ENCODE measurements around the gene PDE7B.

Gene PDE7B

DNA sequence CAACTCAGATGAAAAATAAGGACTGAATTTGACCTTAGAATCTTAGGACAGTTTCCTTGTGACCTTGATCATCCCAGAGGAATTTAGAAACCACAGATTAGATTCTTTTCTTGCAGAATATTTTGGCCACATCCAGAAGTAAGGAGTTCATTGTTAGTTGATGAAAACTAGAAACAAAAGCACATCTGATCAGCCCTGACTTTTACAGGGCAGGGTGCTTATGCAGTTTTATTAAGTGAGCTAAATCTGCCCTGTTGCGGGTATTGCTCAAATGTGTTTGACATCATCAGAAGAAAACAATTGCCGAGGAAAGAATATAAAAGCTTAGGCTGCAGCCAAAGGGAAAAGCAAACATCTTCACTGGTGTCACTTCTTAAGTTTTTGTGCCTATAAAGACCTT, 297.8 kb downstream of the PDE7B start:
- Mint-ChIP-seq H3K4me3 (no peak overlapping the region), H3K36me3 (ENCODE audit: low read depth) (no peaks in the 10 kb centered on the region), H3K27me3 (peaks cover 1% of the 10 kb centered on the region), H3K4me1 (no peaks in the 10 kb centered on the region), H3K9me3 (no peaks in the 10 kb centered on the region), H3K27ac (no peak overlapping the region)
- ATAC-seq (no peak), DNase-seq (no peak)

DNA sequence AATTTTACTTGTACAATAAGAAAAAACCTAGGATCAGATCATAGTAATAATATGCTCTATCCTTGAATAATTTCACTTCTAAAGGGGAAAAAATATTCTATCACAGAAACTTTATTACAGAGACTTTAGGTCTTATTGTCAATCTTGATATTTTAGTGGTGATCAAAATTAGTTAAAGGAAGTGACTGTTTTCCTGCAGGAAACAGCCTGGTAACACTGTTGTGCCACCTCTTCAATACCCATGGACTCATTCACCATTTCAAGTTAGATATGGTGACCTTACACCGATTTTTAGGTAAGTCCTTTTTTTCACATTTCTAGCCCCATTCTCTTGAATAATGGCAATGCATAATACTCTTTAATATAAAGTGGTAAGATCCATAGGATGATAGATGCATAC, 299.5 kb downstream of the PDE7B start:
- DNase-seq (no peak), ATAC-seq (no peak)
- peaks cover 1% of the 10 kb centered on the region for H3K27me3 Mint-ChIP-seq
- no peaks in the 10 kb centered on the region for H3K9me3 Mint-ChIP-seq
- no peak overlapping the region for H3K27ac Mint-ChIP-seq
- no peaks in the 10 kb centered on the region for H3K36me3 Mint-ChIP-seq (ENCODE audit: low read depth)
- H3K4me1 Mint-ChIP-seq: no peaks in the 10 kb centered on the region
- H3K4me3 Mint-ChIP-seq: no peak overlapping the region

DNA sequence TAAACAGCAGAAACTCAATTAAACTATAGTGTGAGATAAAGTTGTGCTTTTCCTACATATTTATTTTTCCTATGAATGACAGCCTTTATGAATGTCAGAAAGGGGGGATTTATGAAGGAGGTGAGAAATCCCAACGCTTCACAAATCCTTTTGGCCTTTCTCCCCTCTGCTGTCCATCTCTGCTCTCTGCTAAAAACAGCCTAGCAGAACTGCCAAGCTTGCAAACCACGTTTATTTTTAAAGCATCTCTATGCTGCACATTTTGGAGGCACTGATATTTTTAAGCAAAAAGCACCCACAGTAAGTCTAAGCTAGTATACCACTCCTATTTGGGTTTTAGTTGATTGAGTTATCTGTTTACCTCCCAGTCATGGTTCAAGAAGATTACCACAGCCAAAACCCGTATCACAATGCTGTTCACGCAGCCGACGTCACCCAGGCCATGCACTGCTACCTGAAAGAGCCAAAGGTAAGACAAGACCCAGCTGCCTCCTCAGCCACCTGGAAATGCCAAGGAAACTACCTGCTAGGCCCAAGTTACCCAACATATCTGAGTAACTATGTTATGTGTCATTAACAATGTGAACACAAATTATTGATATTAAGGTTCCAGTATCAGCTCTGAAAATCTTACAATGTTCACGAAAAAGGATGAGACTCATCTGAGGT, 302.3 kb downstream of the PDE7B start:
- DNase-seq (no peak), ATAC-seq (no peak)
- H3K4me1 Mint-ChIP-seq: no peaks in the 10 kb centered on the region
- H3K4me3 Mint-ChIP-seq: no peak overlapping the region
- H3K27ac Mint-ChIP-seq: no peak overlapping the region
- no peaks in the 10 kb centered on the region for H3K27me3 Mint-ChIP-seq
- no peaks in the 10 kb centered on the region for H3K9me3 Mint-ChIP-seq
- no peaks in the 10 kb centered on the region for H3K36me3 Mint-ChIP-seq (ENCODE audit: low read depth)

DNA sequence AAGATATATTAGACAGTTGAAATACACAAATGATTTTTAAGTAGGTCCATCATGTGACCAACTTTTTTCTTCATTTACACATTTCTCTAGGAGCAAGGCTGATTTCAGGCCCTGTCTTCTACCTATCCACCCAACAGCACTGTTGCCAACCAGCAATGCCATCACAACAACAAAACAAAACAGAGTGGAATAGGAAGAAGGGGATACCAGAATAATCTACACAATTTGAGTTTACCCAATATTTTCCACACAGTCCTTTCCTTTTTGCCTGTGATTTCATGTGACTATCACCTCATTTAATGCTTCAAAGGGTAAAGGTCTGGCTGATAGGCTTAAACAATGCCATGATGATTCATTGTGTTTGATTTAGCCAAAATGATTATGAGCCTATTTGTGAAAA, 303.7 kb downstream of the PDE7B start:
- H3K27me3 Mint-ChIP-seq: no peaks in the 10 kb centered on the region
- H3K9me3 Mint-ChIP-seq: no peaks in the 10 kb centered on the region
- no peaks in the 10 kb centered on the region for H3K36me3 Mint-ChIP-seq (ENCODE audit: low read depth)
- H3K27ac Mint-ChIP-seq: no peak overlapping the region
- no peak for DNase-seq
- no peak for ATAC-seq
- no peaks in the 10 kb centered on the region for H3K4me1 Mint-ChIP-seq
- H3K4me3 Mint-ChIP-seq: no peak overlapping the region

DNA sequence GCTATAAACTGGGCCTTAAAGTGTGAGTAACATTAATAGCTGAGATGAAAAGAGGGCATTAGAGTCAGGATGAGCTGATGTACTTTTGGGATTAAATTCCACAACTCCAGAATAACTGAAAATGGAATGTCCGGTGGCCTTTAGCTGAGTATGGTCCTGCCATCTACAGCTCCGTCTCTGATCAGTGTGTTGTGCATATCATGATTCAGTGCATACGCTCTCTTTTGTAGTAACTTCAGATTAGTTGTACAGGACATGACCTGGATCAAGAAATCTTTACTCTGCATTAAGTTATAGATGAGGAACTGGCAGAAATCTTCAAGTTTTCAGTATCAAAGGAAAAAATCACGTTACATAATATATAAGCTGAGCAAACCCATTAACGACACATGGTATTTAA, 306.2 kb downstream of the PDE7B start:
- peaks cover 2% of the 10 kb centered on the region for H3K36me3 Mint-ChIP-seq (ENCODE audit: low read depth)
- ATAC-seq: no peak

DNA sequence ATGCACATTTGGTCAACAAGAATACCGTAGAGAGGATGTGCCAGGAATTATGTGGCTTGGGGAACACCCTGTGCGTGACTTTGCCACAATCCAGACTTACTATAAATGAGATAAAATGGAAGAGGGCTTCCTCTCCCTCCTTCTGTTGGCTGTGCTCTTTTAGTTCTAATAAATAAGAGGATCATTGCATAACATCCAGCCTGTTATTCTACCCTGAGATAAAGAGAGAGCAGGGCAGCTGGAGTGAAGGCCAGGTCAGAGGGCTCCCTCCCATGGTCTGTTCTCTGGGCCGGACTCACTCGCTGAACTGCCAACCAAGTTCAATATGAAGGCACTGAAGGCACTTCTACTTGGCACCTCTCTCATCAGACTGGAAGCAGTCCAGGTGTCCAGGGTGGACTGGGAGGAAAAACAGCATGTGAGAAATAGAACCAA, 306.9 kb downstream of the PDE7B start:
- DNase-seq (no peak), ATAC-seq (no peak)
- Mint-ChIP-seq H3K36me3 (ENCODE audit: low read depth) (peaks cover 2% of the 10 kb centered on the region), H3K27me3 (no peaks in the 10 kb centered on the region), H3K4me1 (peaks cover 3% of the 10 kb centered on the region), H3K4me3 (no peak overlapping the region), H3K27ac (no peak overlapping the region), H3K9me3 (peaks cover 5% of the 10 kb centered on the region)

More for the DNA sequence above, 306.2 kb downstream of the PDE7B start:
- peaks cover 3% of the 10 kb centered on the region for H3K4me1 Mint-ChIP-seq
- H3K9me3 Mint-ChIP-seq: peaks cover 5% of the 10 kb centered on the region
- DNase-seq: no peak
- no peak overlapping the region for H3K4me3 Mint-ChIP-seq
- no peak overlapping the region for H3K27ac Mint-ChIP-seq
- no peaks in the 10 kb centered on the region for H3K27me3 Mint-ChIP-seq

DNA sequence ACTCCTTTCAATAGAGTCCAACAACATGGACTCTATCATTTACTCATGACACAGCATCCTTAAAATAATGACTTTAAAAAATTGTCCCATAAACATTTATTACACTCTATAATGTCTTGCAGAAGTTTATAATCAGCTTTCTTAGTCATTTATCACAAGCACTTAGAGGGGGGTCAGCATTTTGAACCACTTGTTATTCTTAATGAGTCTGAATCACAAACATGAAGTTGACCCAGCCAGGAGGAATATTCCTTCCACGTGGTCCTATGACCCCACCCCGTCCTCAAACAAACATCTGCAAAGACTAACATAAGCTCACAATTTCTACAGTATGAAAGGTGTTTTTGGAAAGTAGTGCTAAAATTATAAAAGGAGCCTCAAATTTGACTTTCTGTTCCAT, 307.5 kb downstream of the PDE7B start:
- Mint-ChIP-seq H3K27me3 (no peaks in the 10 kb centered on the region), H3K36me3 (ENCODE audit: low read depth) (peaks cover 2% of the 10 kb centered on the region), H3K4me1 (peaks cover 3% of the 10 kb centered on the region), H3K27ac (no peak overlapping the region), H3K4me3 (no peak overlapping the region), H3K9me3 (peaks cover 10% of the 10 kb centered on the region)
- DNase-seq (no peak), ATAC-seq (no peak)

DNA sequence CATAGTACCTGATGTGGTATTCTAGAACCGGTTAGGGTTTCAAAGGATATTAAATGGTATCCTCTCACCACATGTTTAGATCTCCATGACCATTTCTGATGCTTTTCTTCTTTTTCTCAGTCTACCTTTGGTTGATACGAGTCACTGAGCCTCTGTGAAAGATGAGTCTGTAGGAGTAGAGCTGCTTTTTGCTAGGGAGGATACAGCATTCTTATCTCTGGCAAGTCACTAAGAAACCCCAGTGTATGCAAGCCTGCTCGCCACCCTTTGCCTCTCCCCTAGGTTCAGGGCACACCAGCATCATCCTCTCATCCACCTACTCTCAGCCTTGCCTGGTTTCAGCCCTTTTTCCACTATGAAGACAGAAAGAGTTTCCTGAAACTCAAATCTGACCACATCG, 308.7 kb downstream of the PDE7B start:
- H3K4me1 Mint-ChIP-seq: peaks cover 3% of the 10 kb centered on the region
- ATAC-seq: peak; percentile 76
- peaks cover 10% of the 10 kb centered on the region for H3K9me3 Mint-ChIP-seq
- no peak for DNase-seq
- H3K36me3 Mint-ChIP-seq (ENCODE audit: low read depth): peaks cover 2% of the 10 kb centered on the region
- no peaks in the 10 kb centered on the region for H3K27me3 Mint-ChIP-seq
- H3K4me3 Mint-ChIP-seq: no peak overlapping the region
- H3K27ac Mint-ChIP-seq: no peak overlapping the region

DNA sequence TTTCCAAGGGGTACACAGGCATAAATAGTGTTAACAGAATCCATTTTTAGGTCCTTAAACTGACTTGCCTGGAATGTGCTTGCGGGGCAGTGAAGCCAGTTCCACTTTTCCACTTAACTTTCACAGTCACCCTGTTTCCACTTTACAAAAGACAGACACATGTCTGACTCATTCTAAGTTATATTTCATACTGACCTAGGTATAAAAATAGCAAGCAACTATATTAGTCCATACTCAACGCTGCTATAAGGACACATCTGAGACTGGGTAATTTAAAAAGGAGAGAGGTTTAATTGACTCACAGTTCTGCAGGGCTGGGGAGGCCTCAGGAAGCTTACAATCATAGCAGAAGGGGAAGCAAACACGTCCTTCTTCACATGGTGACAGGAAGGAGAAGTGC, 310.4 kb downstream of the PDE7B start:
- peaks cover 9% of the 10 kb centered on the region for H3K36me3 Mint-ChIP-seq (ENCODE audit: low read depth)
- no peak overlapping the region for H3K4me3 Mint-ChIP-seq
- ATAC-seq (no peak), DNase-seq (no peak)
- H3K27ac Mint-ChIP-seq: no peak overlapping the region
- no peaks in the 10 kb centered on the region for H3K27me3 Mint-ChIP-seq
- H3K9me3 Mint-ChIP-seq: peaks cover 10% of the 10 kb centered on the region
- H3K4me1 Mint-ChIP-seq: peaks cover 3% of the 10 kb centered on the region

DNA sequence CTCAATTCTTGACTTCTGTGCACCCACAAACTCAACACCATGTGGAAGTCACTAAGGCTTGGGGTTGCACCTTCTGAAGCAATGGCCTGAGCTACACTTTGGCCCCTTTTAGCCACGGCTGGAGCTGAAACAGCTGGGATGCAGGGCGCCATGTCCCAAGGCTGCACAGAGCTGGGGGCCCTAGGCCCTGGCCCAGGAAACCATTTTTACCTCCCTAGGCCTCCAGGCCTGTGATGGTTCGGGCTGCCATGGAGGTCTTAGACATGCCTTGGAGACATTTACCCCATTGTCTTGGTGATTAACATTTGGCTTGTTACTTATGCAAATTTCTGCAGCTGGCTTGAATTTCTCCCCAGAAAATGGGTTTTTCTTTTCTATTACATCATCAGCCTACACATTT, 311.8 kb downstream of the PDE7B start:
- Mint-ChIP-seq H3K27me3 (no peaks in the 10 kb centered on the region), H3K36me3 (ENCODE audit: low read depth) (peaks cover 10% of the 10 kb centered on the region), H3K27ac (no peak overlapping the region), H3K4me1 (peaks cover 3% of the 10 kb centered on the region), H3K9me3 (peaks cover 10% of the 10 kb centered on the region), H3K4me3 (no peak overlapping the region)
- DNase-seq (no peak), ATAC-seq (no peak)

DNA sequence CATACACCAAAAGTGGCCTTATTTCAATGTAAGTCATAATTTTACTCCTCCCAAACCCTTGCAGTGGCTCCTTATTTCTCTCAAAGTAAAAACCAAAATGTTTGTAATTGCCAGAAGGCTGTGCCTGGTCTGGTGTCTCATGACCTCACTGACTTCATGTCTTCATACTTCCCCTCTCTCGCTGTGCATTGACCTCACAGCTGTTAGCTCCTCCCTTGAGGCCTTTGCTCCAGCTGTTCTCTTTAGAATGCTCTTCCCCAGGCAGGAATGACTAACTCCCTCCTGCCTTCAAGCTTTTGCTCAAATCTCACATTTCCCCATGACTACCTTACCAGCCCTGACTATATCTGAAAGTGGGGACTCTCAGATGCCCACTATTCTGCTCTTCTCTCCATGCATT, 315.3 kb downstream of the PDE7B start:
- Mint-ChIP-seq H3K27ac (no peak overlapping the region), H3K4me3 (no peak overlapping the region), H3K27me3 (no peaks in the 10 kb centered on the region), H3K4me1 (no peaks in the 10 kb centered on the region), H3K36me3 (ENCODE audit: low read depth) (peaks cover 10% of the 10 kb centered on the region), H3K9me3 (peaks cover 10% of the 10 kb centered on the region)
- ATAC-seq (no peak), DNase-seq (no peak)

DNA sequence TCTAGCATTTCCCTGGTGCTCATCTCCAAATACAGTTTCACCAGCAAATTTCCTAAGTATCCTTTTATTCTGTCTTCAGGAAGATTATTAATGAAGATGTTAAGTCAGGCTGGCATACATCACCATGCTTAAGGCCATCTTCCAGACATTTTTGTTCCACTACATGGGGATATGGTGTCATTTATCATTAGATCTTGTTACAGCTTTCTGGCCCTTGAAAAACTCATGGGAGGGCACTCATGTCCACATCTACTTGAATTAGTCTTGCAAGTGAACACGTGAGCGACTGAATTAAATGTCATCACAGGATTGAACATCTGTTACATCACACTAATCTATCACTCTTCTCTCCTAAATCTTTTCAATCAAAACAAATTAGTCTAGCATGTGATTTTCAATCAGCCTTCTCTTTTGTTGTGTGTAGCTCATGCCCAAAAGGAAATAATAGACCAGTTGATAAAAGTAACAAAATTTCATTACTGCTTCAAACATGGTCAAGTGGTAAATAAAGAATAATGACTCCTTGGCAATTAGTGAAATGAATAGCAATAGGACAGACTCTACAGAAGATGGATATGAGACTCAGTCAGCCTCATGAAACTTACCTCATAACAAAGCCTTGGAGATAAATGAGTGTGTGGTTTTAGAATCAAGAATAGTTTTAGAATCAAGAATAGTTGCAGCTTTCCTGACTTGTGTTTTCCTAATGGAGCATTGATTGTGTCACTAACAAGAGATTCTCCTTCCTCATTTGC, 318.1 kb downstream of the PDE7B start:
- no peaks in the 10 kb centered on the region for H3K27me3 Mint-ChIP-seq
- H3K27ac Mint-ChIP-seq: no peak overlapping the region
- H3K4me1 Mint-ChIP-seq: no peaks in the 10 kb centered on the region
- ATAC-seq: no peak
- no peak for DNase-seq
- peaks cover 9% of the 10 kb centered on the region for H3K36me3 Mint-ChIP-seq (ENCODE audit: low read depth)
- H3K4me3 Mint-ChIP-seq: no peak overlapping the region
- no peaks in the 10 kb centered on the region for H3K9me3 Mint-ChIP-seq

DNA sequence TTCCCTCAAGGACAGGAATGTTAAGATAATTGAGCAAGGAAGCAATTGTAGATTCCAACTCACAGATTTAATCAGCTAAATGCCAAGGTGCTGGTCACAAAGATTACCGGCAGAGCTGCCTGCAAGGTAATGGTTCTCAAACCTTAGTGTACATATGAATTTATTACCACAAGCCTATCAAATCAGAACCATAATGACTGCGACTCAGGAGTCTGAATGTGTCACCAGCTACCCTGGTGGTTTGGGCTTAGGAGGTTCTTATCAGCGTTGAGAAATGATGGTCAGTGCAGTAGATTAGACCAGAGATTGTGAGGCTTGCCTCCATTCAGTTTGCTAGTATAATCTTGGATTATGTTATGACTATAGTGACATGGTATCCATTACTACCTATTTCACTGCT, 319.7 kb downstream of the PDE7B start:
- H3K4me1 Mint-ChIP-seq: no peaks in the 10 kb centered on the region
- H3K4me3 Mint-ChIP-seq: no peak overlapping the region
- ATAC-seq: no peak
- no peaks in the 10 kb centered on the region for H3K9me3 Mint-ChIP-seq
- H3K36me3 Mint-ChIP-seq (ENCODE audit: low read depth): peaks cover 6% of the 10 kb centered on the region
- DNase-seq: no peak
- H3K27me3 Mint-ChIP-seq: no peaks in the 10 kb centered on the region
- H3K27ac Mint-ChIP-seq: no peak overlapping the region

DNA sequence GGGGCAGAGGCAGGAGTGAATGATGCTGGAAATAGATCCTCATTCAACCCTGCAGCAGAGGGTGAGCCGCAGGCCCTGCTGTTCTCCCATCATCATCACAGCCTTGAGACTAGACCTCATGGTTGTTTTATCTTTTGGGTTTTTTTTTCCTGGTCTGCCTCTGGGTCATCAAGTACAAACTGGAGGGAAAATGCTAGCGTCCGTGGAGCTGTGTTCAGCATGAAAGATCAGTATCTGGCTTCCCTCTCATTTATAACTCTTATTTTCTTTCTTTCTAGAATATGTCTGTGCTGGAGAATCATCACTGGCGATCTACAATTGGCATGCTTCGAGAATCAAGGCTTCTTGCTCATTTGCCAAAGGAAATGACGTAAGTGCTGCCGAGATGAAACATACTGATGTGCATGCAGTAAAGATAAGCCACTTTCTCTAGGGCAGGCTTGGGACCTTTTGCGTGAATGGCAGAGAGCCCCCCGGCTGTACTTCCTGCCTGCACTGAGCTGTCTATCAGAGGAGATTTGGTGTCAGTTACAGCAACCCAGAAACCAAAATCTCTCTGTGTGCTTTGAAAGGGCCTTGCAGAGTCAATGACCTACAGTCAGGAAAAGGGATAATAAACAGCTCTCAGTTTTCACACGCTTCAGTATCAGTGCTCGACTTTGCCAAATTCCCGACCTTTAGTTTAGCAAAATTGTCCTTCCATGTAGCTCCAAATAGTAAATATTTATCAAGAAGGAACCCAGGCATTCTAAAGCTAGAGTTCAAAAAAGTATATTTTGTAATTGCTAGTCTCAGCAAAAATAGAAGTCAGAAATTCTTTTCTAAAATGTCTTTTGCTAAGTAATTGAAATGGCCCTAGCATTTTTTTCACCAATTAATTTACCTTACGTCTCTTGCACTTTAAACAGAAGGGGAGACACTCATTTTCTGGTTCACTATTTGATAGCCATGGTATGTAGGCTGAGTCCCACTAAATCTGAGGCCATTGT, 322.3 kb downstream of the PDE7B start:
- Mint-ChIP-seq H3K27me3 (peaks cover 4% of the 10 kb centered on the region), H3K9me3 (no peaks in the 10 kb centered on the region), H3K4me1 (no peaks in the 10 kb centered on the region), H3K4me3 (no peak overlapping the region), H3K27ac (no peak overlapping the region), H3K36me3 (ENCODE audit: low read depth) (no peaks in the 10 kb centered on the region)
- DNase-seq: no peak
- ATAC-seq: no peak
